ENCODE measurements around the gene IFT20. TPM values are rescaled to one million over a fixed set of nuclear protein-coding genes. Genes with fewer than 3 reads are reported as not detected.

Gene IFT20
- total and polyA plus RNA-seq, 2 of the 13 experiments (the other 11 are each of a cell fraction or from before 2014, with no cell fraction given): 28.0 to 37.8 TPM

DNA sequence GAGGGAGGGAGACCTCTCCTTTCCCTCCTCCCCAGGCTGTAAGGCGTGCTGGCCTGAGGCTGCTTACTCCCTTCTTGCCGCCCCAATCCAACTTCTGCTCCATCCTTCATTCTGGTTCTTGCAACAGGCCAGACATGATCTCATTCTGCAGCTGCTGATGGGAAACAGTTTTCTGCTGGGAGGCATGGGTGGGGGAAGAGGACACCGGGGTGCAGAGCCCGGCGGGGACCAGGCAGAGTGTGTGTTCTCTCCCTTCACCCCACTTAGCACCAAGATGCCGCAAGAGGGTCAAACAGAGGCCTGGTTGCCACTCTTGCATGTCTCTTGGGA, 37.6 kb upstream of the IFT20 start:
- Histone ChIP-seq H3K4me3 (replicated peaks in 1 of 3; ENCODE audit: insufficient read depth in 1 of 3, low read depth in 2 of 3, low read length in 3 of 3) (no peak overlapping the region), H3K79me2 (ENCODE audit: insufficient read depth, low read length) (peaks cover 7% of the 10 kb centered on the region), H3K9ac (ENCODE audit: insufficient read depth, low read depth, low read length) (no peak overlapping the region), H3K9me3 (ENCODE audit: low read length) (no peaks in the 10 kb centered on the region), H3K4me2 (ENCODE audit: low read depth, low read length) (no peak overlapping the region), H2AFZ (ENCODE audit: low read length) (no peak overlapping the region), H4K20me1 (ENCODE audit: insufficient read depth, low read length) (no peaks in the 10 kb centered on the region), H3K36me3 (replicated peaks in 1 of 2; ENCODE audit: control insufficient read depth in 1 of 2, insufficient read depth in 2 of 2, low read length in 2 of 2) (no peaks in the 10 kb centered on the region), H3K4me1 (ENCODE audit: insufficient read depth, low read length) (peaks cover 34% of the 10 kb centered on the region), H3K27ac (ENCODE audit: extremely low read length, insufficient read depth, low read length) (no peak overlapping the region), H3K27me3 (ENCODE audit: control insufficient read depth in 1 of 2, insufficient read depth in 2 of 2, low read length in 2 of 2) (no peaks in the 10 kb centered on the region)
- FAIRE-seq: no peak
- no peak for ATAC-seq
- in situ Hi-C loops (cut with HindIII; ENCODE audit: extremely low pct_ligation_motif_present, low pct_unique_long_range_greater_than_20kb) (no loop called here), intact Hi-C loops (cut with micrococcal nuclease; ENCODE audit: unreplicated experiment) (no loop called here)
- CTCF ChIA-PET (ENCODE audit: low intra/inter-chr PET ratio, low total read pairs): no interaction called here
- 90% methylated on average over 6 of the region's 6 CpGs for WGBS (ENCODE audit: low lambda C conversion rate)
- POLR2A ChIA-PET: interaction anchor here (1.0 kb wide), 1 partner anchor 16 kb away, joined by 4 read pairs; the partner anchor contains the start of gene POLDIP2
- DNase-seq (ENCODE audit: low spot score): no peak
- BruUV-seq (replicated peaks): no TSS peak
- TF ChIP-seq ZSCAN21 (CRISPR knock-in tag; IDR thresholded peaks at IDR 0.05; ENCODE audit: borderline replicate concordance) (no peak), ZBTB3 (CRISPR knock-in tag; IDR thresholded peaks at IDR 0.05; ENCODE audit: borderline replicate concordance, low read depth) (no peak), ZNF784 (CRISPR knock-in tag; IDR thresholded peaks at IDR 0.05; ENCODE audit: borderline replicate concordance) (no peak), ZNF20 (CRISPR knock-in tag; IDR thresholded peaks at IDR 0.05) (no peak), TOE1 (CRISPR knock-in tag; IDR thresholded peaks at IDR 0.05) (no peak), RERE (CRISPR knock-in tag; IDR thresholded peaks at IDR 0.05; ENCODE audit: low read depth) (no peak), IRF2 (CRISPR knock-in tag; IDR thresholded peaks at IDR 0.05) (no peak), BRF2 (CRISPR knock-in tag; IDR thresholded peaks at IDR 0.05) (no peak)
- TF ChIP-seq, protein P1, sequence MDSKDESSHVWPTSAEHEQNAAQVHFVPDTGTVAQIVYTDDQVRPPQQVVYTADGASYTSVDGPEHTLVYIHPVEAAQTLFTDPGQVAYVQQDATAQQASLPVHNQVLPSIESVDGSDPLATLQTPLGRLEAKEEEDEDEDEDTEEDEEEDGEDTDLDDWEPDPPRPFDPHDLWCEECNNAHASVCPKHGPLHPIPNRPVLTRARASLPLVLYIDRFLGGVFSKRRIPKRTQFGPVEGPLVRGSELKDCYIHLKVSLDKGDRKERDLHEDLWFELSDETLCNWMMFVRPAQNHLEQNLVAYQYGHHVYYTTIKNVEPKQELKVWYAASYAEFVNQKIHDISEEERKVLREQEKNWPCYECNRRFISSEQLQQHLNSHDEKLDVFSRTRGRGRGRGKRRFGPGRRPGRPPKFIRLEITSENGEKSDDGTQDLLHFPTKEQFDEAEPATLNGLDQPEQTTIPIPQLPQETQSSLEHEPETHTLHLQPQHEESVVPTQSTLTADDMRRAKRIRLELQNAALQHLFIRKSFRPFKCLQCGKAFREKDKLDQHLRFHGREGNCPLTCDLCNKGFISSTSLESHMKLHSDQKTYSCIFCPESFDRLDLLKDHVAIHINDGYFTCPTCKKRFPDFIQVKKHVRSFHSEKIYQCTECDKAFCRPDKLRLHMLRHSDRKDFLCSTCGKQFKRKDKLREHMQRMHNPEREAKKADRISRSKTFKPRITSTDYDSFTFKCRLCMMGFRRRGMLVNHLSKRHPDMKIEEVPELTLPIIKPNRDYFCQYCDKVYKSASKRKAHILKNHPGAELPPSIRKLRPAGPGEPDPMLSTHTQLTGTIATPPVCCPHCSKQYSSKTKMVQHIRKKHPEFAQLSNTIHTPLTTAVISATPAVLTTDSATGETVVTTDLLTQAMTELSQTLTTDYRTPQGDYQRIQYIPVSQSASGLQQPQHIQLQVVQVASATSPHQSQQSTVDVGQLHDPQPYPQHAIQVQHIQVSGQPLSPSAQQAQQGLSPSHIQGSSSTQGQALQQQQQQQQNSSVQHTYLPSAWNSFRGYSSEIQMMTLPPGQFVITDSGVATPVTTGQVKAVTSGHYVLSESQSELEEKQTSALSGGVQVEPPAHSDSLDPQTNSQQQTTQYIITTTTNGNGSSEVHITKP (CRISPR knock-in tag; IDR thresholded peaks at IDR 0.05; ENCODE audit: low read depth): no peak
- TF ChIP-seq, protein P2, sequence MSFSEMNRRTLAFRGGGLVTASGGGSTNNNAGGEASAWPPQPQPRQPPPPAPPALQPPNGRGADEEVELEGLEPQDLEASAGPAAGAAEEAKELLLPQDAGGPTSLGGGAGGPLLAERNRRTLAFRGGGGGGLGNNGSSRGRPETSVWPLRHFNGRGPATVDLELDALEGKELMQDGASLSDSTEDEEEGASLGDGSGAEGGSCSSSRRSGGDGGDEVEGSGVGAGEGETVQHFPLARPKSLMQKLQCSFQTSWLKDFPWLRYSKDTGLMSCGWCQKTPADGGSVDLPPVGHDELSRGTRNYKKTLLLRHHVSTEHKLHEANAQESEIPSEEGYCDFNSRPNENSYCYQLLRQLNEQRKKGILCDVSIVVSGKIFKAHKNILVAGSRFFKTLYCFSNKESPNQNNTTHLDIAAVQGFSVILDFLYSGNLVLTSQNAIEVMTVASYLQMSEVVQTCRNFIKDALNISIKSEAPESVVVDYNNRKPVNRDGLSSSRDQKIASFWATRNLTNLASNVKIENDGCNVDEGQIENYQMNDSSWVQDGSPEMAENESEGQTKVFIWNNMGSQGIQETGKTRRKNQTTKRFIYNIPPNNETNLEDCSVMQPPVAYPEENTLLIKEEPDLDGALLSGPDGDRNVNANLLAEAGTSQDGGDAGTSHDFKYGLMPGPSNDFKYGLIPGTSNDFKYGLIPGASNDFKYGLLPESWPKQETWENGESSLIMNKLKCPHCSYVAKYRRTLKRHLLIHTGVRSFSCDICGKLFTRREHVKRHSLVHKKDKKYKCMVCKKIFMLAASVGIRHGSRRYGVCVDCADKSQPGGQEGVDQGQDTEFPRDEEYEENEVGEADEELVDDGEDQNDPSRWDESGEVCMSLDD (CRISPR knock-in tag; IDR thresholded peaks at IDR 0.05; ENCODE audit: borderline replicate concordance): no peak

Data from HepG2 (cell line).